ENCODE results near the gene CTSG. TPM values are rescaled to one million over a fixed set of nuclear protein-coding genes. Genes with fewer than 3 reads are reported as not detected.
"Not testable (repeated sequence)": the region's sequence is repeated elsewhere in the genome, so short reads cannot be mapped to it uniquely, and the experiment has no call there.

CTSG gene
- total and polyA plus RNA-seq, 2 experiments from 2014 or later: not detected

- Histone ChIP-seq H4K20me1 (ENCODE audit: insufficient read depth, poor library complexity, severe bottlenecking) (no peaks in the 10 kb centered on the region), H3K27me3 (no peaks in the 10 kb centered on the region), H3K4me1 (ENCODE audit: insufficient read depth) (no peaks in the 10 kb centered on the region), H2AFZ (no peak overlapping the region), H3K79me2 (no peaks in the 10 kb centered on the region), H3K9me2 (replicated peaks; ENCODE audit: insufficient read depth) (no peaks in the 10 kb centered on the region), H3K9me3 (ENCODE audit: low read depth) (no peaks in the 10 kb centered on the region), H3K27ac (no peak overlapping the region), H3K4me3 (no peak overlapping the region), H3K36me3 (replicated peaks; ENCODE audit: insufficient read depth, low read depth) (no peaks in the 10 kb centered on the region), H3K4me2 (no peak overlapping the region)
- no peak for TF ChIP-seq EZH2 (IDR thresholded peaks at IDR 0.05; ENCODE audit: borderline replicate concordance)
- no peak for TF ChIP-seq EZH2phosphoT487 (IDR thresholded peaks at IDR 0.05; ENCODE audit: low read depth, severe bottlenecking, unreplicated experiment)
- TF ChIP-seq CTCF (IDR thresholded peaks at IDR 0.05; ENCODE audit: poor library complexity): no peak
- WGBS (ENCODE audit: low lambda C conversion rate, missing lambda C conversion rate): 82% methylated on average over 2 of the region's 2 CpGs
- no peak for DNase-seq (ENCODE audit: low spot score)
Measured at GRCh38 chr14:24542346-24542936, 33.6 kb downstream of the CTSG start.

- Histone ChIP-seq H3K9me3 (ENCODE audit: low read depth) (no peaks in the 10 kb centered on the region), H3K4me1 (ENCODE audit: insufficient read depth) (no peaks in the 10 kb centered on the region), H3K9me2 (replicated peaks; ENCODE audit: insufficient read depth) (no peaks in the 10 kb centered on the region), H4K20me1 (ENCODE audit: insufficient read depth, poor library complexity, severe bottlenecking) (no peaks in the 10 kb centered on the region), H3K4me3 (no peak overlapping the region), H3K4me2 (no peak overlapping the region), H2AFZ (no peak overlapping the region), H3K27me3 (no peaks in the 10 kb centered on the region), H3K27ac (no peak overlapping the region), H3K79me2 (no peaks in the 10 kb centered on the region), H3K36me3 (replicated peaks; ENCODE audit: insufficient read depth, low read depth) (no peaks in the 10 kb centered on the region)
- WGBS (ENCODE audit: low lambda C conversion rate, missing lambda C conversion rate): 54% methylated on average over 1 of the region's 1 CpG
- TF ChIP-seq CTCF (IDR thresholded peaks at IDR 0.05; ENCODE audit: poor library complexity) (no peak), EZH2phosphoT487 (IDR thresholded peaks at IDR 0.05; ENCODE audit: low read depth, severe bottlenecking, unreplicated experiment) (no peak), EZH2 (IDR thresholded peaks at IDR 0.05; ENCODE audit: borderline replicate concordance) (no peak)
- no peak for DNase-seq (ENCODE audit: low spot score)
Measured at GRCh38 chr14:24535737-24536136, 40.3 kb downstream of the CTSG start.

- TF ChIP-seq EZH2phosphoT487 (IDR thresholded peaks at IDR 0.05; ENCODE audit: low read depth, severe bottlenecking, unreplicated experiment): no peak
- TF ChIP-seq CTCF (IDR thresholded peaks at IDR 0.05; ENCODE audit: poor library complexity): no peak
- TF ChIP-seq EZH2 (IDR thresholded peaks at IDR 0.05; ENCODE audit: borderline replicate concordance): no peak
- no peak overlapping the region for H3K4me3 ChIP-seq
- no peaks in the 10 kb centered on the region for H3K4me1 ChIP-seq (ENCODE audit: insufficient read depth)
- DNase-seq (ENCODE audit: low spot score): no peak
- no peaks in the 10 kb centered on the region for H3K9me3 ChIP-seq (ENCODE audit: low read depth)
- H3K27ac ChIP-seq: no peak overlapping the region
- H3K79me2 ChIP-seq: no peaks in the 10 kb centered on the region
- WGBS (ENCODE audit: low lambda C conversion rate, missing lambda C conversion rate): 79% methylated on average over 3 of the region's 3 CpGs
- H3K4me2 ChIP-seq: no peak overlapping the region
- no peaks in the 10 kb centered on the region for H3K9me2 ChIP-seq (replicated peaks; ENCODE audit: insufficient read depth)
- H4K20me1 ChIP-seq (ENCODE audit: insufficient read depth, poor library complexity, severe bottlenecking): no peaks in the 10 kb centered on the region
- no peaks in the 10 kb centered on the region for H3K36me3 ChIP-seq (replicated peaks; ENCODE audit: insufficient read depth, low read depth)
- no peaks in the 10 kb centered on the region for H3K27me3 ChIP-seq
- H2AFZ ChIP-seq: no peak overlapping the region
Measured at GRCh38 chr14:24534286-24534685, 41.8 kb downstream of the CTSG start.

GRCh38 chr14:24525877-24526620 is 50.0 kb downstream of the CTSG start:
- H3K9me2 ChIP-seq (replicated peaks; ENCODE audit: insufficient read depth); H3K27me3 ChIP-seq; H3K79me2 ChIP-seq; H3K9me3 ChIP-seq (ENCODE audit: low read depth); H2AFZ ChIP-seq; H3K4me1 ChIP-seq (ENCODE audit: insufficient read depth); H3K27ac ChIP-seq; H3K4me3 ChIP-seq; H3K4me2 ChIP-seq; H4K20me1 ChIP-seq (ENCODE audit: insufficient read depth, poor library complexity, severe bottlenecking); DNase-seq (ENCODE audit: low spot score); H3K36me3 ChIP-seq (replicated peaks; ENCODE audit: insufficient read depth, low read depth): not testable (repeated sequence)
- 42% methylated on average over 15 of the region's 15 CpGs for WGBS (ENCODE audit: low lambda C conversion rate, missing lambda C conversion rate)

Measured in hepatocyte (in vitro differentiated cells).